ENCODE data around the gene NAGS.

DNA sequence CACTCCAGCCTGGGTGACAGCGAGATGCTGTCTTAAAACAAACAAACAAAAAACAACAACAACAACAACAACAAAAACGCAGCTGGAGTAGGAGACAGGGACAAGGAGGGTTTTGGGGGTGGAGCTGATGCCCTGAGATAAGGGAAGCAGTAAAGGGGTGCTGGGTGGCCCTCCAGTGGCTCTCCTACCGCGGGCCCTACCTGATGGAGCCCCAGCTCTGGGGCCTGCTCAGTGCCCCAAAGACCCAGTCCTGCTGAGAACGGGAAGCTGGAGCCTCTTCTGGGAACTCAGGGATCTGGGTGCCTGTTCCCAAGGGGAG, 21.3 kb upstream of the NAGS start:
- TF ChIP-seq, protein P1, sequence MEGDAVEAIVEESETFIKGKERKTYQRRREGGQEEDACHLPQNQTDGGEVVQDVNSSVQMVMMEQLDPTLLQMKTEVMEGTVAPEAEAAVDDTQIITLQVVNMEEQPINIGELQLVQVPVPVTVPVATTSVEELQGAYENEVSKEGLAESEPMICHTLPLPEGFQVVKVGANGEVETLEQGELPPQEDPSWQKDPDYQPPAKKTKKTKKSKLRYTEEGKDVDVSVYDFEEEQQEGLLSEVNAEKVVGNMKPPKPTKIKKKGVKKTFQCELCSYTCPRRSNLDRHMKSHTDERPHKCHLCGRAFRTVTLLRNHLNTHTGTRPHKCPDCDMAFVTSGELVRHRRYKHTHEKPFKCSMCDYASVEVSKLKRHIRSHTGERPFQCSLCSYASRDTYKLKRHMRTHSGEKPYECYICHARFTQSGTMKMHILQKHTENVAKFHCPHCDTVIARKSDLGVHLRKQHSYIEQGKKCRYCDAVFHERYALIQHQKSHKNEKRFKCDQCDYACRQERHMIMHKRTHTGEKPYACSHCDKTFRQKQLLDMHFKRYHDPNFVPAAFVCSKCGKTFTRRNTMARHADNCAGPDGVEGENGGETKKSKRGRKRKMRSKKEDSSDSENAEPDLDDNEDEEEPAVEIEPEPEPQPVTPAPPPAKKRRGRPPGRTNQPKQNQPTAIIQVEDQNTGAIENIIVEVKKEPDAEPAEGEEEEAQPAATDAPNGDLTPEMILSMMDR (IDR thresholded peaks at IDR 0.05 in 4 of 5, conservative IDR thresholded peaks at IDR 0.05 in 1 of 5), result no peak
- no peak for TF ChIP-seq POLR2A (IDR thresholded peaks at IDR 0.05)
